ENCODE data around the gene FKBP9. TPM values are rescaled to one million over a fixed set of nuclear protein-coding genes. Genes with fewer than 3 reads are reported as not detected.
"Not testable (repeated sequence)": the region's sequence is repeated elsewhere in the genome, so short reads cannot be mapped to it uniquely, and the experiment has no call there.

The FKBP9 gene
- total RNA-seq, 2 donors from 2014 or later: 0.65 to 1.7 TPM

- H3K36me3 Mint-ChIP-seq (ENCODE audit: low read depth); H3K9me3 Mint-ChIP-seq; H3K27me3 Mint-ChIP-seq; H3K4me1 Mint-ChIP-seq; H3K27ac Mint-ChIP-seq; ATAC-seq (replicated peaks); H3K4me3 Mint-ChIP-seq: not testable (repeated sequence)
Measured at GRCh38 chr7:32979246-32979645, 22.0 kb downstream of the FKBP9 start.

DNA sequence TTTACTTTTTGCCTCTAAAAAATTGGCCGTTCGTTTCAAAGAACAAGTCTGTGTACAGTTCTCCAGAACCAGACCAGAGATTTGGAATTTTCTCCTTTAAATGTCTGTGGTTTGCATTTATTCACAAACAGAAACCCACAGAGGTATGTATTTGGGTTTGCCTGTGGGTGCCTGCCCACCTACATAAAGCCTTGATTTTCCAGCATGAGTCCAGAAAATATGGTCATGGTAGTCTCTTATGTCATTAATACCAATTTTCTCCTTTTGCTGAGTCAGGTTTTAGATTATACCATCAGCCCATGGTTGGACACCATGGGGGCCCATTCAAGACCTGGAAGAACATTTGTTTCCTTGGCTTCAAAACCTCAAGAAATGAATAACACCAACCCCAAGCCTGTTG is 22.7 kb downstream of the FKBP9 start:
- not testable (repeated sequence) for H3K9me3 Mint-ChIP-seq; H3K36me3 Mint-ChIP-seq (ENCODE audit: low read depth); ATAC-seq (replicated peaks); H3K27ac Mint-ChIP-seq; H3K27me3 Mint-ChIP-seq; H3K4me3 Mint-ChIP-seq; H3K4me1 Mint-ChIP-seq

DNA sequence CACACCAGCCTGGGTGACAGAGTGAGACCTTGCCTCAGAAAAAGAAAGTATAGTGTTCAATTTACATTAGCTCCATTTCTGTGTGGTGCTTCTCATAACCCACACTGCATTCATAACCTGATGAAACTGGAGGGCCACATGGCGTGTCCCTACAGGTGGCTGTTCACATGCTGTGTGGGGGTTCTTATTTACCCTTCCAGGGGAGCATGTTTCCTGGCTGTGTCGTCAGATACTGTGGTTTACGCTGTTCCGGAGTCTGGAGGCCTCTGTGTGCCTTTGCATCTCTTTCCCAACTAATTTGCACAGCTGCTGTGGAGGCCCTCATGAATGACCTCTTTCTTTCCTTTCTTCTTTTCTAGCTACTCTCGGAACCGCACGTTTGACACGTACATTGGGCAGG is 30.9 kb downstream of the FKBP9 start:
- H3K27me3 Mint-ChIP-seq; H3K4me1 Mint-ChIP-seq; ATAC-seq (replicated peaks); H3K36me3 Mint-ChIP-seq (ENCODE audit: low read depth); H3K27ac Mint-ChIP-seq; H3K9me3 Mint-ChIP-seq; H3K4me3 Mint-ChIP-seq: not testable (repeated sequence)

GRCh38 chr7:32991068-32991585 is 33.9 kb downstream of the FKBP9 start:
- H3K27me3 Mint-ChIP-seq; ATAC-seq (replicated peaks); H3K9me3 Mint-ChIP-seq; H3K4me3 Mint-ChIP-seq; H3K36me3 Mint-ChIP-seq (ENCODE audit: low read depth); H3K4me1 Mint-ChIP-seq; H3K27ac Mint-ChIP-seq: not testable (repeated sequence)

GRCh38 chr7:32991975-32992700 is 34.9 kb downstream of the FKBP9 start:
- ATAC-seq (replicated peaks): peak; percentile 45
- H3K36me3 Mint-ChIP-seq (ENCODE audit: low read depth): not testable (repeated sequence)

GRCh38 chr7:32992750-32993149 is 35.5 kb downstream of the FKBP9 start:
- H3K9me3 Mint-ChIP-seq; H3K36me3 Mint-ChIP-seq (ENCODE audit: low read depth); H3K4me1 Mint-ChIP-seq; H3K27me3 Mint-ChIP-seq: not testable (repeated sequence)
- H3K27ac Mint-ChIP-seq: peak overlapping the region; percentile 46
- peak overlapping the region; percentile 26 for H3K4me3 Mint-ChIP-seq
- ATAC-seq (replicated peaks): peak; percentile 85

More at GRCh38 chr7:32991975-32992700, 34.9 kb downstream of the FKBP9 start:
- H3K4me3 Mint-ChIP-seq: peak overlapping the region; percentile 26
- H3K27me3 Mint-ChIP-seq, H3K9me3 Mint-ChIP-seq, H3K4me1 Mint-ChIP-seq: not testable (repeated sequence)
- peak overlapping the region; percentile 46 for H3K27ac Mint-ChIP-seq

DNA sequence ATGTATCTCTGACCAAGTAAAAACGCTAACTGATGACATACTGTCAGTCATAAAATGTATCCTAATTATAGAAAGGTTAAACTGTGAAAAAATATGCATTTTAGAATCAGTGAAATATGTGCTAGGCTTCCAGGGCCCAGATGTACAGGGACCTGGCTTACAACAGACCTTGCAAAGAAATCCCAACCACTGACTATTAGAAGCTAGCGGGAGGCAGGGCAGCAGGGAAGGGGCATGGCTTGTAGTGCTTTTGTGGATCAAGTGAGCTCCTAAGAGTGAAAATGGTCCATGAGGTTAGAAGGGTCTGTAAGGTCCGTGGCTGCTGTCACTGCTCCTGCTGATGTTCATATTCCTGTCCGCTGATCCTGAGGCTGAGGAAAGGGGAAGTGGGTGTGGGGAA is 40.7 kb downstream of the FKBP9 start:
- H3K27me3 Mint-ChIP-seq; ATAC-seq (replicated peaks); H3K36me3 Mint-ChIP-seq (ENCODE audit: low read depth); H3K9me3 Mint-ChIP-seq; H3K4me1 Mint-ChIP-seq; H3K27ac Mint-ChIP-seq; H3K4me3 Mint-ChIP-seq: not testable (repeated sequence)

DNA sequence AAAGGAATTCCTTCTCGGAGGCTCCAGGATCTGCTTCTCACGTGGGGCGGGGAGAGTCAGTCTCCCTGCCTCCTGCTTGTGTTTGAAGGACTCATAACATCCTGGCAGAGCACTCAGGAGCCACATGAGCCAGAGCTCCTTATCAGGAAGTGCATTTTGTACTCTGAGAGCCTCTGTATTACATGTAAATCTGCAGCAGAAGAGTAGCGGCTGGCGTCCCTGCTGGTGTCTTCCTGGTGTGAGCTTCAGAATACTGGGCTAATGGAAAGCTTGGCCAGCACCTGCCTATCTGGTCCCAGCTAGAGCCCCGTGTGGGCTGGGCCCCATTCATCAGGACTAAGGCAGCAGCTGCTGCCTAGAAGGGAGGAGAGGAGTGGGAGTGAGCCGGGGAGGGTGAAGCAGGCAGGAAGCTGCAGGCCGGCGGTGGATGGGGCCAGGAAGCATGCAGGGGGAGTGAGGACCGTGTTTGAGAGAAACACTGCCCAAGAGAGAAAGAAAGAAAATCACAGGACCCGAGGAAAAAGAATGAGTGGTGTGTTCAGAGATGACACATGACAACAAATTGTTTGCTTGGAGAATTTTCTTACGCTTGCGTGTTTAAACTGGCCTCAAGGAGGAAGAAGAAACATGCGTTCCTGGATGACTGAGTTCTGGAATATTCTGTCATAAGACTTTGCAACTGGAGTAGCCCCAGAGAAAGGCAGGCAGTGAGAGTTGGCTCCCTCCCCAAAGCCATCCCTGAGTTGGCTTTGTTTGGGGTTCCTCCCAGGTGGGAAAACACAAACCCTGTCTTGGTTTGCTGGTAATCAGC is 41.3 kb downstream of the FKBP9 start:
- not testable (repeated sequence) for H3K27ac Mint-ChIP-seq; H3K27me3 Mint-ChIP-seq; H3K9me3 Mint-ChIP-seq; H3K4me1 Mint-ChIP-seq; H3K36me3 Mint-ChIP-seq (ENCODE audit: low read depth)
- ATAC-seq (replicated peaks): peak; percentile 35
- peak overlapping the region; percentile 16 for H3K4me3 Mint-ChIP-seq

DNA sequence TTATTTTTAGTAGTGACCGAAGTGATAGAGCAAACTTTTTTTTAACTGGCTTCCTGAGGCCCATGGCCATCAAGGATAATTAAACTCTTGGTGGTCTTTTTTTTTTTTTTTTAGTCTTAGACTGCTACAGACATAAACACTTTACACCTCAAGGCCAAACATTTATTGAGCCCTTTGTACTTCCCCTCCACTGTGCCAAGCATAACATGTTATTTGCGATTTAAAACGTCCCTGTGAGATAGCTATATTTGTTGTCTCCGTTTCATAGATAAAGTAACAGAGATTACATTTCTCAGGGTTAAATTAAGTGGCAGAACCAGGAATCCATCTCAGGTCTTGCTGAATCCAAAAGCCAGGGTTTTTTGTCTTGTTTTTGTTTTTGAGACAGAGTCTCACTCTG is 42.1 kb downstream of the FKBP9 start:
- not testable (repeated sequence) for H3K4me3 Mint-ChIP-seq; H3K27me3 Mint-ChIP-seq; H3K4me1 Mint-ChIP-seq; H3K27ac Mint-ChIP-seq; H3K9me3 Mint-ChIP-seq; H3K36me3 Mint-ChIP-seq (ENCODE audit: low read depth); ATAC-seq (replicated peaks)

DNA sequence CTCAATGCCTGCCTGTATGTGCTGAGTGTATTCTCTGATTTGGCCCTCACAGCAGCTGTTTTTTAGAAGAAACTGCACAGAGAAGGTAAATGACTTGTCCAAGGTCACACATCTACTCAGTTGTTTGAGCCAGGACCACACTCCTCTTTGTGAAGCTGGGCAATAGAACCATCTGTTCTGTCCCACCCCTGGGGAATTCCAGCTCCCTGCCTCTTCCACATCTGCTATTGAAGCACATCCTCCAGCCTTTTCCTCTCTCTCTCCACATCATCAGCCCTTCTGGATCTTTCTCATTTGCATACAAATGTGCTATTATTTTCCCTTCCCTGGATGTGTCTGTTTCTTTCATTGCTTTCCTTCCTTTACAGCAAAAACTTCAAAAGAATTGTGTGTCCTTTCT is 45.9 kb downstream of the FKBP9 start:
- ATAC-seq (replicated peaks): not testable (repeated sequence)

DNA sequence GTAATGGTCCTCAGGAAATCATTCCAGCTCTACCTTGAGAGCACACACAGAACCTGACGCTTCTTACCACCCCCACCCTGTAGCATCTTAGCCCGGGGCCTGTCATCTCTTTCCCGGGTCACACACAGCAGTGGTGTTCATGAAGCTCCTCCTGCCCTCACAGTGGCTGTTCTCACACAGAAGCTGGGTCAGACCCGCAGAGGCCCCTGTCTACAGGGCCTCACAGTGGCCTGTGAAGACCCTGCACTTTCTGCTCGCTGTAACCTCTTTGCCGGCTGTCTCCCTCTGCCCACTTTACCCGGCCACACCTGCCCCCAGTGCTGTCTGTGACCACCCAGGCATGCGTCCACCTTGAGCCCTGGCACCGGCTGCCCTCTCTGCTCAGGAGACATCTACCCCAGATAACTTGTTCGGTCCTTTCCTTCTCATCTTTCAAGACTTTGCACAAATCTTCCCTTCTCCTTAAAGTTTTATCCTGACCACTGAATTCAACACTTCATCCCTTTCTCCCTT is 46.9 kb downstream of the FKBP9 start:
- peak overlapping the region; percentile 34 for H3K27ac Mint-ChIP-seq
- not testable (repeated sequence) for H3K4me1 Mint-ChIP-seq; H3K4me3 Mint-ChIP-seq; H3K36me3 Mint-ChIP-seq (ENCODE audit: low read depth); ATAC-seq (replicated peaks); H3K27me3 Mint-ChIP-seq; H3K9me3 Mint-ChIP-seq

More for the DNA sequence above, 45.9 kb downstream of the FKBP9 start:
- H3K27ac Mint-ChIP-seq; H3K36me3 Mint-ChIP-seq (ENCODE audit: low read depth); H3K27me3 Mint-ChIP-seq; H3K9me3 Mint-ChIP-seq; H3K4me1 Mint-ChIP-seq; H3K4me3 Mint-ChIP-seq: not testable (repeated sequence)

DNA sequence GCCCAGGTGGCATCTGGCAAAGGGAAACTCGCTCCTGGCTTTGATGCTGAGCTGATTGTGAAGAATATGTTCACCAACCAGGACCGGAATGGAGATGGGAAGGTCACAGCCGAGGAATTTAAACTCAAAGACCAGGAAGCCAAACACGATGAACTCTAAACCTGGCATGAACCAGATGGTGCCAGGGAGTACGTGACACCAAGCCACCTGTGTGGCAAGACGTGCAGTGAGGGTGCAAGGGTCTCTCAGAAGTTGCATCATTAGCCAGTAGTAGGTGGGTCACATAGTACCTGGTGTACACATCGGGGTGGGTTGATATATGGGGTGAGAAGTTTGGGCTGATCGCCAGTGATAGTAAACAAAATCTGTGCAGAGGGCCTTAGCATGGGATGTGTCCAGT is 48.0 kb downstream of the FKBP9 start:
- not testable (repeated sequence) for H3K4me3 Mint-ChIP-seq; H3K27me3 Mint-ChIP-seq; H3K36me3 Mint-ChIP-seq (ENCODE audit: low read depth); ATAC-seq (replicated peaks); H3K4me1 Mint-ChIP-seq; H3K9me3 Mint-ChIP-seq; H3K27ac Mint-ChIP-seq

DNA sequence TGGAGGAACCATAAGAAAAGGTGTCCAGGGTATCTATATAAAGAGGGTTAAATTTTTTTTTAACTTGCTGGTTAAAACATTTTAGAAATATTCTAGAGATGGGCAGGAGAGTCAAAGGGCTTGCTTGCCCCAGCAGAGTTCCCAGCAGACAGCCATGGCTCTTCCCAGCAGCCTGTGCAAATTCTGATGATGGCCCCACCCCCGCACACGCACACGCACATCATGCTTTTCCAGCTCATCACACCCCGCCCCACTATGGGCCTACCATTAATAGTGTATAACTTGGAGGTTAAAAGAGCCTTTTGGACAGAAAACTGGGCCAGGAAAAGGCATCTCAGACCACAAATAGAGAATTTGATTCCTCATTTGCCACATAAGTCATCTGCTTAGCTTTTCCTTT is 48.5 kb downstream of the FKBP9 start:
- not testable (repeated sequence) for H3K36me3 Mint-ChIP-seq (ENCODE audit: low read depth); H3K4me1 Mint-ChIP-seq; H3K27ac Mint-ChIP-seq; ATAC-seq (replicated peaks); H3K4me3 Mint-ChIP-seq; H3K9me3 Mint-ChIP-seq; H3K27me3 Mint-ChIP-seq

DNA sequence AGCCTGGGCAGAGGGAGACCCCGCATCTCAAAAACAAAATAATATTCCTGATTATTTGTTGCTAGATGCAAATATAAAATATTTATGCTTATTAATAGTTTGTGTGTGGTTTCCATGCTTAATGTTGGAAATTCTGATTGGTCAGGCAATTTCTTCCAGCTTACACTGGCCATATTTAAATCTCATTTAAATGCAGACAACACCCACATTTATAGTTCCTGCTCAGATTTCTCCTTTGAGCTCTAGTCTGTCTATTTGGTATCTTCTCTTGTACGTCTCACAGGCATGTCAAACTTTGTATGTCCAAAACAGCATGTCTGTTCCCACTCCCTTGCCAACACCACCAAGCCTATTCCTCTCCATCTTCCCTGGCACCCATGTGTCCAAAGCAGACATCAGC is 52.5 kb downstream of the FKBP9 start:
- Mint-ChIP-seq H3K27ac (no peak overlapping the region), H3K4me1 (no peaks in the 10 kb centered on the region), H3K27me3 (no peaks in the 10 kb centered on the region), H3K4me3 (no peak overlapping the region), H3K9me3 (no peaks in the 10 kb centered on the region), H3K36me3 (ENCODE audit: low read depth) (peaks cover 36% of the 10 kb centered on the region)
- ATAC-seq (replicated peaks): no peak

DNA sequence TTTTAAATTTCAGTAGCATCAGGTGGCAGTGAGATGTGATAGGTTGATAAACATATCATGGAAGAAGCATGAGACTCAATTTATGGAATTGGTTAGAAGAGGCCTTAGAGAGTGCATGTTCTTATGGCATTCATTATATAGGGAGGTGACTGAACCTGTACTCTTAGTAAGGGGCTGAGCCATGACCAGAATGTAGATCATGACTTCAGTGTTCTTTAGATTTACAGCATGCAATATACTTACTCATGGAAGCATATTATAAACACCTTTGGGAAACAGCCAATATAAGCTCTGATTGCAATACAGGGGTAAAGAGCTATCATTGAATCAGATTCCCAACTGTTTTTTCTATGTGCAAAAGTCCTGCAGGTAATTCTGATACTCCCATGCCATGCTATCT is 55.1 kb downstream of the FKBP9 start:
- no peaks in the 10 kb centered on the region for H3K27me3 Mint-ChIP-seq
- no peak overlapping the region for H3K4me3 Mint-ChIP-seq
- no peaks in the 10 kb centered on the region for H3K9me3 Mint-ChIP-seq
- no peaks in the 10 kb centered on the region for H3K4me1 Mint-ChIP-seq
- peaks cover 63% of the 10 kb centered on the region for H3K36me3 Mint-ChIP-seq (ENCODE audit: low read depth)
- H3K27ac Mint-ChIP-seq: no peak overlapping the region
- ATAC-seq (replicated peaks): no peak

Measured in activated T-helper 17 cell treated with anti-CD3 and anti-CD28 coated beads, Interleukin-2, amount 50 U/mL, for 72 hours (primary cell).